CD4-positive, CD25-positive, alpha-beta regulatory T cell (primary cell): ENCODE measurements around the gene RAB3IL1. TPM values are rescaled to one million over a fixed set of nuclear protein-coding genes. Genes with fewer than 3 reads are reported as not detected.

Source experiments
- ATAC-seq, 2 donors: fragments of 150-1000 bp; cut with Tn5 transposase; one replicate each; pipeline ENCODE4 v1.10.0; 2021; ENCODE audit warnings: low read depth in 2 of 2, moderate number of reproducible peaks in 2 of 2, moderate library complexity in 1 of 2
- DNase-seq, 3 donors: peaks; one replicate each; pipeline versions ENCODE4 v3.0.0 to v3.0.0-alpha.2; 2012 to 2022; ENCODE audit warnings: mixed read lengths in 1 of 3
- H3K27ac ChIP-seq: one replicate; pipeline ENCODE4 v1.7.0; 2013; ENCODE audit warnings: mild to moderate bottlenecking, low read length; ENCODE audit not compliant: insufficient read depth, poor library complexity, severe bottlenecking
- H3K27me3 ChIP-seq: one replicate; pipeline ENCODE4 v1.7.0; 2013; ENCODE audit warnings: low read length; ENCODE audit not compliant: control insufficient read depth, insufficient read depth
- H3K36me3 ChIP-seq: one replicate; pipeline ENCODE4 v1.7.0; 2013; ENCODE audit warnings: mild to moderate bottlenecking, low read length, moderate library complexity; ENCODE audit not compliant: control insufficient read depth, insufficient read depth
- H3K4me1 ChIP-seq: 2 replicates; pipeline ENCODE4 v1.7.0; 2013; ENCODE audit warnings: mild to moderate bottlenecking, low read length; ENCODE audit not compliant: insufficient read depth, control insufficient read depth, poor library complexity, severe bottlenecking
- H3K4me3 ChIP-seq: one replicate; pipeline ENCODE4 v1.7.0; 2013; ENCODE audit warnings: low read depth, mild to moderate bottlenecking, low read length, moderate library complexity
- H3K9me3 ChIP-seq, 2 experiments: 1 replicate in 1 of 2; 2 replicates in 1 of 2; pipeline ENCODE4 v1.7.0; 2013; ENCODE audit warnings: low read length in 2 of 2, mild to moderate bottlenecking in 1 of 2, moderate library complexity in 1 of 2; ENCODE audit not compliant: control insufficient read depth in 2 of 2
- H3K27ac Mint-ChIP-seq, 3 donors: one replicate each; pipeline ENCODE4 v1.8.0; 2020 to 2022; ENCODE audit warnings: mild to moderate bottlenecking in 3 of 3, mixed read lengths in 3 of 3, moderate library complexity in 2 of 3
- H3K27me3 Mint-ChIP-seq: one replicate; pipeline ENCODE4 v1.8.0; 2022; ENCODE audit warnings: mild to moderate bottlenecking, mixed read lengths
- H3K36me3 Mint-ChIP-seq: one replicate; pipeline ENCODE4 v1.8.0; 2020; ENCODE audit warnings: mixed read lengths
- H3K4me1 Mint-ChIP-seq, 4 donors: one replicate each; pipeline ENCODE4 v1.8.0; 2020 to 2022; ENCODE audit warnings: mixed read lengths in 4 of 4, mild to moderate bottlenecking in 1 of 4
- H3K4me3 Mint-ChIP-seq, 4 donors: one replicate each; pipeline ENCODE4 v1.8.0; 2020 to 2022; ENCODE audit warnings: mild to moderate bottlenecking in 4 of 4, mixed read lengths in 4 of 4, moderate library complexity in 3 of 4
- H3K9me3 Mint-ChIP-seq, 7 donors: one replicate each; pipeline ENCODE4 v1.8.0; 2020 to 2022; ENCODE audit warnings: mixed read lengths in 7 of 7, mild to moderate bottlenecking in 3 of 7, moderate library complexity in 2 of 7
- polyA plus RNA-seq, 4 donors: library from polyadenylated mRNA; unstranded; fragments of 300-500 nt; fragmentation: Illumina TruSeq; gene quantifications; one replicate each; pipeline ENCODE4 v1.2.3, GENCODE V29; 2021
- total RNA-seq: library from RNA; stranded (reverse); gene quantifications from one replicate; pipeline ENCODE4 v1.2.3, GENCODE V29; 2022

The RAB3IL1 gene
- total and polyA plus RNA-seq, 5 donors from 2014 or later = not detected

- ATAC-seq (no peak), DNase-seq (peak in 1 of 3 donors; percentile 31)
- Histone ChIP-seq H3K27ac (no peak overlapping the region), H3K36me3 (peaks cover 25% of the 10 kb centered on the region), H3K4me1 (peaks cover 36% of the 10 kb centered on the region), H3K27me3 (no peaks in the 10 kb centered on the region), H3K9me3 (no peaks in the 10 kb centered on the region), H3K4me3 (no peak overlapping the region)
- Mint-ChIP-seq H3K27ac (peak overlapping the region; percentile 69 to 88 (median 85)), H3K36me3 (peaks cover 27% of the 10 kb centered on the region), H3K4me1 (peaks cover 13 to 44% (median 34%) of the 10 kb centered on the region in 4 donors), H3K9me3 (peaks cover 0 to 3% (median 0%) of the 10 kb centered on the region in 7 donors), H3K27me3 (peaks cover 9% of the 10 kb centered on the region), H3K4me3 (peak overlapping the region in 3 of 4 donors; percentile 18 to 100 (median 24))
Measured at GRCh38 chr11:61962213-61963015, 45.0 kb upstream of the RAB3IL1 start.

GRCh38 chr11:61961570-61962212 is 44.3 kb upstream of the RAB3IL1 start:
- Histone ChIP-seq H3K36me3 (peaks cover 25% of the 10 kb centered on the region), H3K4me3 (no peak overlapping the region), H3K27me3 (no peaks in the 10 kb centered on the region), H3K9me3 (no peaks in the 10 kb centered on the region), H3K27ac (no peak overlapping the region), H3K4me1 (peaks cover 33% of the 10 kb centered on the region)
- no peak for ATAC-seq
- H3K27me3 Mint-ChIP-seq = peaks cover 6% of the 10 kb centered on the region
- DNase-seq = peak in 1 of 3 donors; percentile 29
- H3K9me3 Mint-ChIP-seq = peaks cover 0 to 3% (median 0%) of the 10 kb centered on the region in 7 donors
- H3K4me1 Mint-ChIP-seq = peaks cover 13 to 44% (median 34%) of the 10 kb centered on the region in 4 donors
- H3K4me3 Mint-ChIP-seq = peak overlapping the region in 2 of 4 donors; percentile 51 to 100
- no peak overlapping the region for H3K27ac Mint-ChIP-seq
- peaks cover 27% of the 10 kb centered on the region for H3K36me3 Mint-ChIP-seq

GRCh38 chr11:61960532-61960931 is 43.2 kb upstream of the RAB3IL1 start:
- peaks cover 14% of the 10 kb centered on the region for H3K27me3 Mint-ChIP-seq
- no peak for ATAC-seq
- H3K9me3 ChIP-seq = no peaks in the 10 kb centered on the region
- peaks cover 26% of the 10 kb centered on the region for H3K36me3 Mint-ChIP-seq
- peaks cover 27% of the 10 kb centered on the region for H3K4me1 ChIP-seq
- no peaks in the 10 kb centered on the region for H3K27me3 ChIP-seq
- H3K4me3 Mint-ChIP-seq = no peak overlapping the region
- peaks cover 23% of the 10 kb centered on the region for H3K36me3 ChIP-seq
- peaks cover 13 to 39% (median 32%) of the 10 kb centered on the region in 4 donors for H3K4me1 Mint-ChIP-seq
- H3K4me3 ChIP-seq = no peak overlapping the region
- DNase-seq = no peak
- no peak overlapping the region for H3K27ac ChIP-seq
- no peak overlapping the region for H3K27ac Mint-ChIP-seq
- peaks cover 0 to 3% (median 0%) of the 10 kb centered on the region in 7 donors for H3K9me3 Mint-ChIP-seq

- Mint-ChIP-seq H3K4me1 (peaks cover 5 to 36% (median 24%) of the 10 kb centered on the region in 4 donors), H3K27ac (no peak overlapping the region), H3K4me3 (no peak overlapping the region), H3K27me3 (peaks cover 14% of the 10 kb centered on the region), H3K36me3 (peaks cover 17% of the 10 kb centered on the region), H3K9me3 (no peaks in the 10 kb centered on the region)
- DNase-seq (no peak), ATAC-seq (no peak)
- Histone ChIP-seq H3K4me3 (no peak overlapping the region), H3K9me3 (no peaks in the 10 kb centered on the region), H3K4me1 (peaks cover 26% of the 10 kb centered on the region), H3K27ac (no peak overlapping the region), H3K27me3 (peaks cover 2% of the 10 kb centered on the region), H3K36me3 (peaks cover 15% of the 10 kb centered on the region)
Measured at GRCh38 chr11:61959678-61960077, 42.3 kb upstream of the RAB3IL1 start.

- Mint-ChIP-seq H3K27ac (peak overlapping the region in 1 of 3 donors; percentile 43), H3K9me3 (no peaks in the 10 kb centered on the region), H3K27me3 (peaks cover 19% of the 10 kb centered on the region), H3K36me3 (peaks cover 15% of the 10 kb centered on the region), H3K4me3 (peak overlapping the region in 1 of 4 donors; percentile 72), H3K4me1 (peaks cover 4 to 31% (median 19%) of the 10 kb centered on the region in 4 donors)
- ATAC-seq = no peak
- peaks cover 10% of the 10 kb centered on the region for H3K36me3 ChIP-seq
- peaks cover 21% of the 10 kb centered on the region for H3K4me1 ChIP-seq
- H3K4me3 ChIP-seq = no peak overlapping the region
- no peak for DNase-seq
- H3K27me3 ChIP-seq = peaks cover 6% of the 10 kb centered on the region
- no peaks in the 10 kb centered on the region for H3K9me3 ChIP-seq
- no peak overlapping the region for H3K27ac ChIP-seq
Measured at GRCh38 chr11:61959114-61959513, 41.7 kb upstream of the RAB3IL1 start.

- Mint-ChIP-seq H3K36me3 (peaks cover 10% of the 10 kb centered on the region), H3K27ac (peak overlapping the region in 1 of 3 donors; percentile 23), H3K4me1 (peaks cover 3 to 25% (median 14%) of the 10 kb centered on the region in 4 donors), H3K27me3 (peaks cover 23% of the 10 kb centered on the region), H3K9me3 (no peaks in the 10 kb centered on the region), H3K4me3 (peak overlapping the region in 1 of 4 donors; percentile 43)
- Histone ChIP-seq H3K36me3 (peaks cover 4% of the 10 kb centered on the region), H3K27ac (no peak overlapping the region), H3K4me3 (no peak overlapping the region), H3K4me1 (peaks cover 18% of the 10 kb centered on the region), H3K27me3 (peaks cover 6% of the 10 kb centered on the region), H3K9me3 (no peaks in the 10 kb centered on the region)
- DNase-seq (no peak), ATAC-seq (no peak)
Measured at GRCh38 chr11:61958590-61958989, 41.2 kb upstream of the RAB3IL1 start.

- H3K36me3 Mint-ChIP-seq = peaks cover 5% of the 10 kb centered on the region
- Histone ChIP-seq H3K27ac (no peak overlapping the region), H3K9me3 (no peaks in the 10 kb centered on the region), H3K4me1 (peaks cover 11% of the 10 kb centered on the region), H3K4me3 (no peak overlapping the region), H3K27me3 (peaks cover 6% of the 10 kb centered on the region), H3K36me3 (no peaks in the 10 kb centered on the region)
- peaks cover 0 to 14% (median 6%) of the 10 kb centered on the region in 4 donors for H3K4me1 Mint-ChIP-seq
- H3K27me3 Mint-ChIP-seq = peaks cover 23% of the 10 kb centered on the region
- H3K27ac Mint-ChIP-seq = no peak overlapping the region
- H3K4me3 Mint-ChIP-seq = no peak overlapping the region
- H3K9me3 Mint-ChIP-seq = no peaks in the 10 kb centered on the region
- ATAC-seq = no peak
- no peak for DNase-seq
Measured at GRCh38 chr11:61957021-61957770, 39.8 kb upstream of the RAB3IL1 start.
